Hippocampal formation (tissue), 2 donors: Measurements from ENCODE around the gene MS4A6E.
"Not testable (repeated sequence)": the region's sequence is repeated elsewhere in the genome, so short reads cannot be mapped to it uniquely, and the experiment has no call there.

Experiments used
- DNase-seq, 2 donors: peaks; one replicate each; lab custom pipeline; 2025; lab: John Stamatoyannopoulos, UW

The MS4A6E gene

GRCh38 chr11:60336767-60337391, 9.8 kb downstream of the MS4A6E start:
- DNase-seq, result no peak

GRCh38 chr11:60338053-60338452, 11.0 kb downstream of the MS4A6E start:
- DNase-seq, result no peak

GRCh38 chr11:60339356-60339755, 12.3 kb downstream of the MS4A6E start:
- DNase-seq, result no peak

- DNase-seq, result no peak
These were observed 16.1 kb downstream of the MS4A6E start for GRCh38 chr11:60343094-60343704.

GRCh38 chr11:60344146-60344545, 17.1 kb downstream of the MS4A6E start:
- DNase-seq, result no peak

- no peak for DNase-seq
These were observed 18.4 kb downstream of the MS4A6E start for GRCh38 chr11:60345489-60345888.

GRCh38 chr11:60347084-60347797, 20.2 kb downstream of the MS4A6E start:
- DNase-seq, result no peak

GRCh38 chr11:60348116-60348515, 21.1 kb downstream of the MS4A6E start:
- DNase-seq, result no peak

GRCh38 chr11:60349990-60350389, 22.9 kb downstream of the MS4A6E start:
- DNase-seq, result peak in 1 of 2 donors; percentile 20

GRCh38 chr11:60357771-60358170, 30.7 kb downstream of the MS4A6E start:
- DNase-seq, result no peak

- no peak for DNase-seq
These were observed 33.6 kb downstream of the MS4A6E start for GRCh38 chr11:60360621-60361020.

GRCh38 chr11:60362241-60362640, 35.2 kb downstream of the MS4A6E start:
- DNase-seq, result no peak

- DNase-seq, result peak; percentile 20 to 39
These were observed 36.8 kb downstream of the MS4A6E start for GRCh38 chr11:60363542-60364470.

- DNase-seq, result not testable (repeated sequence)
These were observed 39.3 kb downstream of the MS4A6E start for GRCh38 chr11:60366262-60366904.

- DNase-seq, result no peak
These were observed 40.0 kb downstream of the MS4A6E start for GRCh38 chr11:60367009-60367408.

GRCh38 chr11:60367896-60368295, 40.8 kb downstream of the MS4A6E start:
- DNase-seq, result no peak

GRCh38 chr11:60370252-60370810, 43.3 kb downstream of the MS4A6E start:
- DNase-seq, result no peak

GRCh38 chr11:60370811-60371298, 43.8 kb downstream of the MS4A6E start:
- no peak for DNase-seq

GRCh38 chr11:60371386-60371785, 44.3 kb downstream of the MS4A6E start:
- DNase-seq, result no peak

GRCh38 chr11:60371854-60372253, 44.8 kb downstream of the MS4A6E start:
- no peak for DNase-seq

GRCh38 chr11:60372767-60373166, 45.7 kb downstream of the MS4A6E start:
- DNase-seq, result no peak
